WTC11 (cell line): ENCODE data around the gene C6orf120. TPM values are rescaled to one million over a fixed set of nuclear protein-coding genes. Genes with fewer than 3 reads are reported as not detected.

Source experiments
- ATAC-seq: fragments of 200-7000 bp; cut with Tn5 transposase; 2 replicates; pipeline ENCODE4 v1.10.0; 2021; ENCODE audit warnings: mild to moderate bottlenecking, moderate library complexity
- CTCF ChIA-PET: fragments of 300-600 bp; sonication (Branson Sonifier 250); formaldehyde crosslinking; loops from one replicate; lab custom pipeline; 2021; ENCODE audit warnings: antibody characterized with exemption; lab: Charles Lee
- POLR2A ChIA-PET: fragments of 350-600 bp; sonication (Branson Sonifier 250); formaldehyde crosslinking; loops from one replicate; lab custom pipeline; 2021; ENCODE audit warnings: antibody characterized with exemption; lab: Charles Lee
- DNase-seq: peaks from one replicate; pipeline ENCODE4 v3.0.0; 2021; ENCODE audit warnings: low spot score
- H3K27ac Mint-ChIP-seq: 2 replicates; pipeline ENCODE4 v1.8.0; 2021; ENCODE audit warnings: mixed read lengths
- H3K27me3 Mint-ChIP-seq: 2 replicates; pipeline ENCODE4 v1.8.0; 2021; ENCODE audit warnings: low read depth, mild to moderate bottlenecking, moderate library complexity, mixed read lengths
- H3K36me3 Mint-ChIP-seq: 2 replicates; pipeline ENCODE4 v1.8.0; 2021; ENCODE audit warnings: mixed read lengths
- H3K4me1 Mint-ChIP-seq: 2 replicates; pipeline ENCODE4 v1.8.0; 2022; ENCODE audit warnings: mixed read lengths
- H3K4me3 Mint-ChIP-seq: 2 replicates; pipeline ENCODE4 v1.8.0; 2021; ENCODE audit warnings: mild to moderate bottlenecking, moderate library complexity, mixed read lengths
- H3K9me3 Mint-ChIP-seq: 2 replicates; pipeline ENCODE4 v1.8.0; 2021; ENCODE audit warnings: mixed read lengths
- AFF4 ChIP-seq: sonication (generic); formaldehyde crosslinking; IDR thresholded peaks from 2 replicates; pipeline ENCODE4 v1.8.1; 2023; ENCODE audit warnings: mild to moderate bottlenecking, missing genetic modification reagents, borderline replicate concordance
- CREM ChIP-seq: sonication (generic); formaldehyde crosslinking; IDR thresholded peaks from 2 replicates; pipeline ENCODE4 v1.8.1; 2022; ENCODE audit warnings: mild to moderate bottlenecking, missing genetic modification reagents, moderate library complexity
- ELF4 ChIP-seq: sonication (generic); formaldehyde crosslinking; IDR thresholded peaks from 2 replicates; pipeline ENCODE4 v1.8.1; 2022; ENCODE audit warnings: low read depth, mild to moderate bottlenecking, moderate library complexity, missing genetic modification reagents
- ERG ChIP-seq: fragments of 250-450 bp; sonication (Bioruptor Pico); IDR thresholded peaks from 2 replicates; pipeline ENCODE4 v1.8.0; 2021; ENCODE audit warnings: mild to moderate bottlenecking
- ESRRA ChIP-seq: sonication (generic); formaldehyde crosslinking; IDR thresholded peaks from 2 replicates; pipeline ENCODE4 v1.8.1; 2022; ENCODE audit warnings: mild to moderate bottlenecking, missing genetic modification reagents, borderline replicate concordance
- GABPB1 ChIP-seq: sonication (generic); formaldehyde crosslinking; IDR thresholded peaks from 2 replicates; pipeline ENCODE4 v1.8.1; 2023; ENCODE audit warnings: mild to moderate bottlenecking, missing genetic modification reagents
- HMGXB4 ChIP-seq: sonication (generic); formaldehyde crosslinking; IDR thresholded peaks from 2 replicates; pipeline ENCODE4 v1.8.1; 2023; ENCODE audit warnings: mild to moderate bottlenecking, moderate library complexity, missing genetic modification reagents
- IRF1 ChIP-seq: sonication (generic); formaldehyde crosslinking; IDR thresholded peaks from 2 replicates; pipeline ENCODE4 v1.8.0; 2023; ENCODE audit warnings: missing genetic modification reagents
- MLX ChIP-seq: sonication (generic); formaldehyde crosslinking; IDR thresholded peaks from 2 replicates; pipeline ENCODE4 v1.8.1; 2023; ENCODE audit warnings: mild to moderate bottlenecking, missing genetic modification reagents, moderate library complexity
- NR1H2 ChIP-seq: sonication (generic); formaldehyde crosslinking; IDR thresholded peaks from 2 replicates; pipeline ENCODE4 v1.9.0; 2021; ENCODE audit warnings: mild to moderate bottlenecking, moderate library complexity, missing genetic modification reagents
- PRDM15 ChIP-seq: sonication (generic); formaldehyde crosslinking; IDR thresholded peaks from 2 replicates; pipeline ENCODE4 v1.8.0; 2022; ENCODE audit warnings: missing genetic modification reagents
- PREB ChIP-seq: sonication (generic); formaldehyde crosslinking; IDR thresholded peaks from 2 replicates; pipeline ENCODE4 v1.8.1; 2022; ENCODE audit warnings: mild to moderate bottlenecking, missing genetic modification reagents, moderate library complexity, borderline replicate concordance
- PRRX2 ChIP-seq: fragments of 250-450 bp; sonication (Bioruptor Pico); IDR thresholded peaks from 2 replicates; pipeline ENCODE4 v1.8.0; 2021; ENCODE audit warnings: mild to moderate bottlenecking
- TP53 ChIP-seq: sonication (generic); formaldehyde crosslinking; IDR thresholded peaks from 2 replicates; pipeline ENCODE4 v1.8.1; 2023; ENCODE audit warnings: mild to moderate bottlenecking, missing genetic modification reagents
- USF2 ChIP-seq: sonication (generic); formaldehyde crosslinking; IDR thresholded peaks from 2 replicates; pipeline ENCODE4 v1.8.1; 2023; ENCODE audit warnings: mild to moderate bottlenecking, missing genetic modification reagents, moderate library complexity
- ZNF121 ChIP-seq: sonication (generic); formaldehyde crosslinking; IDR thresholded peaks from 2 replicates; pipeline ENCODE4 v1.8.0; 2023; ENCODE audit warnings: missing genetic modification reagents
- ZNF263 ChIP-seq: sonication (generic); formaldehyde crosslinking; IDR thresholded peaks from 2 replicates; pipeline ENCODE4 v1.8.1; 2022; ENCODE audit warnings: low read depth, mild to moderate bottlenecking, moderate library complexity, missing genetic modification reagents
- total RNA-seq: library from RNA; stranded (reverse); gene quantifications from 3 replicates; pipeline ENCODE4 v1.2.3, GENCODE V29; 2021

C6orf120 gene
- total RNA-seq, 1 experiment from 2014 or later, result 34.5 TPM

- Mint-ChIP-seq H3K4me1 (peaks cover 16% of the 10 kb centered on the region), H3K27ac (no peak overlapping the region), H3K36me3 (peaks cover 69% of the 10 kb centered on the region), H3K27me3 (no peaks in the 10 kb centered on the region), H3K4me3 (no peak overlapping the region), H3K9me3 (peaks cover 11% of the 10 kb centered on the region)
- DNase-seq (no peak), ATAC-seq (no peak)
- ChIA-PET CTCF (no interaction called here), POLR2A (no interaction called here)
- TF ChIP-seq PRRX2 (CRISPR knock-in tag) (no peak), ERG (CRISPR knock-in tag) (no peak), ZNF263 (no peak), PREB (CRISPR knock-in tag) (no peak), HMGXB4 (CRISPR knock-in tag) (no peak), ELF4 (CRISPR knock-in tag) (no peak), ZNF121 (CRISPR knock-in tag) (no peak), NR1H2 (CRISPR knock-in tag) (no peak), IRF1 (CRISPR knock-in tag) (no peak), MLX (CRISPR knock-in tag) (no peak), ESRRA (CRISPR knock-in tag) (no peak), CREM (CRISPR knock-in tag) (no peak), PRDM15 (CRISPR knock-in tag) (no peak), GABPB1 (CRISPR knock-in tag) (no peak), USF2 (no peak), TP53 (no peak), AFF4 (CRISPR knock-in tag) (no peak)
- TF ChIP-seq, all 79 proteins: peak for 0
These were observed 44.7 kb upstream of the C6orf120 start for GRCh38 chr6:169657284-169657610.
